GM12864 (cell line): Measurements from ENCODE around the gene CELF2.

Source experiments
- DNase-seq: peaks from one replicate; pipeline ENCODE4 v3.0.0-alpha.2; 2011; ENCODE audit warnings: low read depth
- H3K4me3 ChIP-seq: 2 replicates; pipeline ENCODE4 v1.5.1; 2011; ENCODE audit warnings: mild to moderate bottlenecking, low read depth, low read length, control low read depth
- TF ChIP-seq, protein P1 (sequence below): IDR thresholded peaks from 2 replicates; pipeline ENCODE4 v1.5.1; 2011; ENCODE audit warnings: low read depth, mild to moderate bottlenecking, moderate library complexity, low read length, control low read depth, inconsistent platforms; ENCODE audit errors: missing control alignments

Gene CELF2

DNA sequence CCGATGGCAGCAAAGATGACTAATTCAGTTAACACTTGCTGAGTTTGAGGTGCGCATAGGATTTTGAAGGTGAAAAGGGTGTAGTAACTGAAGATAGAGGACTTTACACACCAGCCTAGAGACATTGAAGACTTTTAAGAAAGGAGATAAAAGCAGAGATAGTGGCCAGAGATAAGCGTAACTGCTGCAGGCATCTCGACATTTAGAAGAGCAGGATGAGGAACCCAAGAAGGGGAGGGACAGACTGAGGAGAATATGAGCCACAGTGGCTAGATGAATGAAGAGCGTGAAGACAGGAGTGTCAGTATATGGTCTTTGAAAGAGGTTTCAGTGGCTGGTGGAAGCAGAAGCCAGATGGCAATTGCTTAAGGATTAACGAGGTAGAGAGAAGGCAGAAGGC, 71.6 kb downstream of the CELF2 start:
- TF ChIP-seq, protein P1, sequence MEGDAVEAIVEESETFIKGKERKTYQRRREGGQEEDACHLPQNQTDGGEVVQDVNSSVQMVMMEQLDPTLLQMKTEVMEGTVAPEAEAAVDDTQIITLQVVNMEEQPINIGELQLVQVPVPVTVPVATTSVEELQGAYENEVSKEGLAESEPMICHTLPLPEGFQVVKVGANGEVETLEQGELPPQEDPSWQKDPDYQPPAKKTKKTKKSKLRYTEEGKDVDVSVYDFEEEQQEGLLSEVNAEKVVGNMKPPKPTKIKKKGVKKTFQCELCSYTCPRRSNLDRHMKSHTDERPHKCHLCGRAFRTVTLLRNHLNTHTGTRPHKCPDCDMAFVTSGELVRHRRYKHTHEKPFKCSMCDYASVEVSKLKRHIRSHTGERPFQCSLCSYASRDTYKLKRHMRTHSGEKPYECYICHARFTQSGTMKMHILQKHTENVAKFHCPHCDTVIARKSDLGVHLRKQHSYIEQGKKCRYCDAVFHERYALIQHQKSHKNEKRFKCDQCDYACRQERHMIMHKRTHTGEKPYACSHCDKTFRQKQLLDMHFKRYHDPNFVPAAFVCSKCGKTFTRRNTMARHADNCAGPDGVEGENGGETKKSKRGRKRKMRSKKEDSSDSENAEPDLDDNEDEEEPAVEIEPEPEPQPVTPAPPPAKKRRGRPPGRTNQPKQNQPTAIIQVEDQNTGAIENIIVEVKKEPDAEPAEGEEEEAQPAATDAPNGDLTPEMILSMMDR = no peak
- no peak overlapping the region for H3K4me3 ChIP-seq
- DNase-seq = no peak

DNA sequence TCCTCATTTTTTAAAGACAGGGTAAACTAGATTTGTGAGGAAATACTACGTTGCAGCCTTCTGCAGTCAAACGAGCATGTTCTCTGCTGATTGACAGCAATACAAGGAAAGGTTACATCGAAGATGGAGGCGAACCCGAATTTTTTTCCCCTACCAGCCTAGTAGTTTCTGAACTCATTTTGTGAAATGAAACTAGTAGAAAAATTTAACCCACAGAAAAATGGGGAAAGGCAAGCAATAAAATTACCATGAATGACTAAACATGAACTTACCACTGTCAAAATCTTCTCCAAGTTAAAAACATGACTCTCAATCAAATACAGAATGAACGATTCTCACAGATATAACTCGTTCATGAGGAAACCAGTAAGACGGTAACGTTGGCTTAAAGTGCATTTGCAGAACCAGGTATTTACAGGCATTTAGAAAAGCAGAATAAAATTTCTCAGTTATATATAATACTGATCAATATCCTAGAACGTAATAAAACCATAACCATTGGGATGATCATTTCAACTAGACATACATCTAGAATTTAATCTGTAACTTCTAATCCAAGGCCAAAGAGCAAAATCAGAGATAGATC, 73.9 kb downstream of the CELF2 start:
- no peak for DNase-seq
- TF ChIP-seq, protein P1 = no peak
- H3K4me3 ChIP-seq = no peak overlapping the region

DNA sequence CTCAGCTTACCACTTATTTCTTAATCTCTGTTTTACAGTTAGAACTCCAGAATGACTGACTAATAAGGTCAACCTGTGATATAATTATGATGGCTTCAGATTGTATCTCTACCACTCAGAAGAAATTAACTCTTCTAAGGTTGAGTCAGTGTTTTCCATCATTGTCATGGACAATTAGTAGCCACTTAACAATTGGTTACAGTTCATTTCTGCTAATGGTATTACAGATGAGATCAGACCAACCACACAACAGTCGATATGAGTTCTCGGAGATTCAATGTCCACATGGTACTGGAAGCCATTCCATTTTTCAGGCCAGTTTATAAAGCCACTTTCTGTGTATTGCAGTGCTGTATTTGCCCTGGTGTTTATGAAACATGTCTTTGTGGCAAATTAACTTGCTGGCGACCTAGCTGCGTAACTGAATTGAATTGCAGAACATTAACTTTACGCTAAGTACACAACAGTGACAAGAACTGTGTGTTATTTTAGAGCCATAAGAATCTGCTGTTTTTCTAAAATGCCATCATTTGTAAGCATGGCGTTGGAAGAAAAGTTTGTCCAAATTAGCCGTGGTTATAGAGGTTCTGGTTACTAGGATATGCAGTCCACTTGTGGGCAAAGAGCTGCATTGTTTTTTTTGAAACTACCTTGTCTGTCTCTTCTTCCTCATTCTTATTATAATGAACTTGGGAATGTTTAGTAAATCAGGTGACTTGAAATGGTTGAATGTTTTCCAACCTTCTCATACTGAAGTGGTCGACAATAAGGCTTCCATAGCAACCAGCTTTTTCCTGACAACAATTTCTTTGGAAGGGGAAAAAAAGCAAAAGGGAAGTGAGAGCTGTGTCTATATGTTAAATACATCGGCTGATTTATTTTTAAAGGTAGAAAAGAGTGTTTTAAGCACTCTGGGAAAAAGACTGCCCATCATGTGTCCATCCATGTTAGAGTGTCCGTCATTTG, 76.4 kb downstream of the CELF2 start:
- no peak for DNase-seq
- no peak overlapping the region for H3K4me3 ChIP-seq
- TF ChIP-seq, protein P1 = no peak

DNA sequence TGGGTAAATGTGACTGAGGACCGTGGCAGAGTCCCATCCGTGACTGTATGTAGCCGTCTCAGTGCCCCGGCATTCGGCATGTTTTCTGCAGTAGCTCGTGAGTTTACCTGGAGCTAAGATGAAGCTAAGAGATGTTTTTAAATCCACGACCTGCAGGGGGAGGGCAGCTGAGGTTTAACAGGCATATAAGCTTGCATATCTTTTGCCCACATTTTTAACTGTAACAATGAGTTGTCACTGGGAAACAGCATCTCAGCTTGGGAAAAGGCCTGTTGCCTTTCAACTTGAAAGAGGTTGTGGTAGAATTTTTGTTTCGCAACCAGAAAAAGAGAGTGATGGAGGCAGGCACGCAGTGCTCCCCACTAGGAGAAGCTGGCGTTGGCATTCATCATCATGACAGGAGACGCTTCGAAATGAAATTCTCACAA, 77.7 kb downstream of the CELF2 start:
- H3K4me3 ChIP-seq = no peak overlapping the region
- TF ChIP-seq, protein P1 = no peak
- no peak for DNase-seq

DNA sequence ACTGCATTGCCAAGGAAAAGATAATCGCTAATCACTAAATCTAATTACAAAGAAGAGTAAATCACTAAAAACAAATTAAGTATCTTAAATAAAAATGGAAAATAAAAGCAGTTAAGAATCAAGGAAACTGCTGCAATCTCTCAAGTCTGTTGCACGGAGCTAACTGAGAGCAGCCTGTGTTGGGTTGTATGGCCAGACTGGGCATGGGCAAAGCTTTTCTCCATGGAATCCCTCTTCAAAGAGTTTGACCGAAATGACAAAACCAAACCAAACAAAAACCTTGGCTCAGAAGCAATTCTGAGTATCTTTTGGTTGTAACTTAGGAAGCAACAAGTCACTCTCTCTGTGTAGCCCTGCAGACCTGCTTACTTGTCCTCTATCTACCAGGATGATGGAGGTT, 78.8 kb downstream of the CELF2 start:
- DNase-seq = no peak
- H3K4me3 ChIP-seq = no peak overlapping the region
- TF ChIP-seq, protein P1 = no peak

DNA sequence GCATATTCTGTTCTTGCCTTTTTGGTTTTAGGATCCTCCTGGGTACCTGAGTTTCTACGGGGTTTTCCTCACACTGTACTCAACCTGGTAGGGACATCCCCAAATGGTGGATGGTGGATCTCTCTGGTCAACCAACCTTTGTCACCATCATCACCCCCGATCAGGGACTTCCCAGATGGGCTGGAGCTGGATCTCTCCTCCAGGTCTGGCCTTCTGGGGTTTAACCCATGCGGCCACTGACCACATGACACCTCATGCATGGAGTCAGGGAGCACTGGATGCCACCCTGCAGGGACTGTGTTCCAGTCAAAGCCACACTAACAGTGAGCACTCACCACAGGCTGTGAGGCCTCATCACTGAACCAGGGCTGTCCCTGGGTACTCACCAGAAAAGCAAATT, 80.0 kb downstream of the CELF2 start:
- DNase-seq = no peak
- TF ChIP-seq, protein P1 = no peak
- no peak overlapping the region for H3K4me3 ChIP-seq

DNA sequence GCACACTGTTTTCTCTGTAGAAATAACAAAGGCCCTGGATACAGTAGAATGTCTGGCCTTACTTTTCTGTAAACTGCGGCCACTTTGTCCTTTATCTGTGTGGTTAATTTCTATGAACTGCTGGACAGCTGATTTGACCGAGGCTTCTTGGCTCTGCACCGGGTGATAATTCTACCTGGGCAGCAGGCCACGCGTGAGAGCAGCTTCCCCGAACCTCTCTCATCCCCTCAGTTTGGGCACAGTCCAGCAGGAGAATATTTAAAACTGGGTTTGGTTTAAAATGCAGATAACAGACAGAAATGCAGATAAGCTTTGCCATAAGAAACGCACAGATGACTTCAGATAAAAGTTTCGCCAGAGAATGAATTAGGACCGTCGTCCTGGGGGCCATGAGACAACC, 81.0 kb downstream of the CELF2 start:
- no peak for DNase-seq
- H3K4me3 ChIP-seq = no peak overlapping the region
- TF ChIP-seq, protein P1 = no peak
